HG03064 (cell line): ENCODE results near the gene ARHGEF38.
"Not testable (repeated sequence)": the region's sequence is repeated elsewhere in the genome, so short reads cannot be mapped to it uniquely, and the experiment has no call there.

ENCODE experiments used
- ATAC-seq: cut with Tn5 transposase; IDR thresholded peaks from one replicate; pipeline ENCODE4 v1.9.1; 2021; ENCODE audit warnings: low read depth; ENCODE audit not compliant: unreplicated experiment

The ARHGEF38 gene

GRCh38 chr4:105645440-105645839 is 93.0 kb downstream of the ARHGEF38 start:
- ATAC-seq, result no peak

GRCh38 chr4:105650190-105650589 is 97.8 kb downstream of the ARHGEF38 start:
- no peak for ATAC-seq

- ATAC-seq, result no peak
Observed at GRCh38 chr4:105651884-105652283, 99.5 kb downstream of the ARHGEF38 start.

- no peak for ATAC-seq
Observed at GRCh38 chr4:105652286-105652888, 100.0 kb downstream of the ARHGEF38 start.

GRCh38 chr4:105657117-105657765 is 104.8 kb downstream of the ARHGEF38 start:
- no peak for ATAC-seq

- ATAC-seq, result no peak
Observed at GRCh38 chr4:105659190-105659589, 106.8 kb downstream of the ARHGEF38 start.

- ATAC-seq, result no peak
Observed at GRCh38 chr4:105661028-105661427, 108.6 kb downstream of the ARHGEF38 start.

- ATAC-seq, result no peak
Observed at GRCh38 chr4:105662935-105663675, 110.7 kb downstream of the ARHGEF38 start.

- no peak for ATAC-seq
Observed at GRCh38 chr4:105666693-105667092, 114.3 kb downstream of the ARHGEF38 start.

- no peak for ATAC-seq
Observed at GRCh38 chr4:105670684-105671083, 118.3 kb downstream of the ARHGEF38 start.

- no peak for ATAC-seq
Observed at GRCh38 chr4:105671301-105671700, 118.9 kb downstream of the ARHGEF38 start.

- no peak for ATAC-seq
Observed at GRCh38 chr4:105674011-105674410, 121.6 kb downstream of the ARHGEF38 start.

- ATAC-seq, result no peak
Observed at GRCh38 chr4:105677709-105678108, 125.3 kb downstream of the ARHGEF38 start.

GRCh38 chr4:105679186-105679585 is 126.8 kb downstream of the ARHGEF38 start:
- no peak for ATAC-seq

GRCh38 chr4:105683038-105683437 is 130.6 kb downstream of the ARHGEF38 start:
- no peak for ATAC-seq

GRCh38 chr4:105686571-105686970 is 134.2 kb downstream of the ARHGEF38 start:
- no peak for ATAC-seq

GRCh38 chr4:105694812-105695211 is 142.4 kb downstream of the ARHGEF38 start:
- ATAC-seq, result not testable (repeated sequence)

- not testable (repeated sequence) for ATAC-seq
Observed at GRCh38 chr4:105695832-105696231, 143.4 kb downstream of the ARHGEF38 start.

GRCh38 chr4:105698607-105699006 is 146.2 kb downstream of the ARHGEF38 start:
- ATAC-seq, result no peak

- no peak for ATAC-seq
Observed at GRCh38 chr4:105707782-105708180, 155.4 kb downstream of the ARHGEF38 start.

GRCh38 chr4:105708181-105709080 is 156.0 kb downstream of the ARHGEF38 start, which contains the start of the genes GSTCD and INTS12:
TSS of gene GSTCD (plus strand) at chr4:105708784. CDS start at chr4:105717614, 8,830 bp downstream.
TSS of gene INTS12 (minus strand) at chr4:105708689. CDS start at chr4:105700005, 8,684 bp downstream.
- peak; percentile 76 for ATAC-seq
